ENCODE data around the gene NUP160. TPM values are rescaled to one million over a fixed set of nuclear protein-coding genes. Genes with fewer than 3 reads are reported as not detected.
A peak's percentile ranks its signal among the peaks of the same experiment; 100 is the strongest.

Gene NUP160
- total RNA-seq, 4 donors from 2014 or later = 14.1 to 22.4 (median 18.9) TPM

DNA sequence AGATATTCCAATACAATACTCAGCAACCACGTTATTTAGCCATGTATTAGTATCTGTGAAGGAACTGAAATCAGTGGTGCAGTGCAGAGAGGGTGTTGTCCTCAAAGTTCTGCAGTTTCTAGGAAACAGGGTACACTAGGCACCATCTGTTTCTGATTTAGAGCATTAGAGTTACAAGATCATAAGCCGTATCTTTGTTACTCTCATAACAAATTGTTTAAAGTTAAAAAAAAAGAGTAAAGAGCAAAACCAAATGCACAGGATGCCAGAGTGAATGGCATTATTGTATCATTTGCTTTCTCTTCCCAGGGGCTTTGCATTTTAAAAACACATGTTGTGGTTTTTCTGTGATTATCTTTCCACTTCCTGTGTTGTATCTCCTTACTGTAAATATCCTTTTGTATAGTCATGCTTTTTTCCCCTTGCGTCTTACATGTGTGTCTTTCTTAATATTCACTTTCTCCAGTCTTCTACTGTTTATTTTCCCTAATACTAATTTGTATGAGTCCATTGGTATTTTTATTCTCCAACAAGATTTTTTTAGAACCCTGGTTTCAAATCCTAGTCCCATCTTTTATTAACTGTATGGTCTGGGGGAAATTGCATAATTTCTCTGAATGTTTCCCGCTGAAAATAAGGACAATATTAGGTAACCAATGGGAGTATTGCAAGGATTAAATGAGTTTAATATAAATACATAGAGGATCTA lies 15.2 kb upstream of the NUP160 start:
- no peak overlapping the region for H3K4me3 ChIP-seq (ENCODE audit: low read depth, poor library complexity, severe bottlenecking)
- DNase-seq (ENCODE audit: low spot score in 2 of 2) = no peak
- intact Hi-C loops (cut with DNase I; ENCODE audit: low total_unique reads) = no loop called here
- TF ChIP-seq, protein P1, sequence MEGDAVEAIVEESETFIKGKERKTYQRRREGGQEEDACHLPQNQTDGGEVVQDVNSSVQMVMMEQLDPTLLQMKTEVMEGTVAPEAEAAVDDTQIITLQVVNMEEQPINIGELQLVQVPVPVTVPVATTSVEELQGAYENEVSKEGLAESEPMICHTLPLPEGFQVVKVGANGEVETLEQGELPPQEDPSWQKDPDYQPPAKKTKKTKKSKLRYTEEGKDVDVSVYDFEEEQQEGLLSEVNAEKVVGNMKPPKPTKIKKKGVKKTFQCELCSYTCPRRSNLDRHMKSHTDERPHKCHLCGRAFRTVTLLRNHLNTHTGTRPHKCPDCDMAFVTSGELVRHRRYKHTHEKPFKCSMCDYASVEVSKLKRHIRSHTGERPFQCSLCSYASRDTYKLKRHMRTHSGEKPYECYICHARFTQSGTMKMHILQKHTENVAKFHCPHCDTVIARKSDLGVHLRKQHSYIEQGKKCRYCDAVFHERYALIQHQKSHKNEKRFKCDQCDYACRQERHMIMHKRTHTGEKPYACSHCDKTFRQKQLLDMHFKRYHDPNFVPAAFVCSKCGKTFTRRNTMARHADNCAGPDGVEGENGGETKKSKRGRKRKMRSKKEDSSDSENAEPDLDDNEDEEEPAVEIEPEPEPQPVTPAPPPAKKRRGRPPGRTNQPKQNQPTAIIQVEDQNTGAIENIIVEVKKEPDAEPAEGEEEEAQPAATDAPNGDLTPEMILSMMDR (IDR thresholded peaks at IDR 0.05) = no peak
- TF ChIP-seq POLR2A (IDR thresholded peaks at IDR 0.05) = no peak
- 27 to 43% methylated on average over 4 of the region's 4 CpGs for WGBS, 2 donors

DNA sequence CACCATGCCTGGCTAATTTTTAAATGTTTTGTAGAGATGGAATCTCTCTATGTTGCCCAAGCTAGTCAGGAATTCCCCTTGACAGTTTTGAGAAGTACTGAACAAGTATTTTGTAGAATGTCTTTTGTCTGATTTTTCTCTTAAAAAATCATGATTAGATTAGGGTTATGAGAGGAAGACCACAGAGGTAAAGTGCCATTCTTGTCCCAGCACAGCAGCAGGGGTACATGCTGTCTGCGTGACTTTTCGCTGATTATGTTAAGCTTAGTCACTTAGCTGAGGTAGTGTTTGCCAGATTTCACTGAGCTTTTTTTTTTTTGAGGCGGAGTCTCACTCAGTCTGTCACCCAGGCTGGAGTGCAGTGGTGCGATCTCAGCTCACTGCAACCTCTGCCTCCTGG lies 13.6 kb upstream of the NUP160 start:
- no peak for DNase-seq (ENCODE audit: low spot score in 2 of 2)
- intact Hi-C loops (cut with DNase I; ENCODE audit: low total_unique reads) = no loop called here
- no peak for TF ChIP-seq POLR2A (IDR thresholded peaks at IDR 0.05)
- TF ChIP-seq, protein P1 (IDR thresholded peaks at IDR 0.05) = no peak
- WGBS, 2 donors = 34 to 44% methylated on average over 4 of the region's 4 CpGs
- H3K4me3 ChIP-seq (ENCODE audit: low read depth, poor library complexity, severe bottlenecking) = no peak overlapping the region

DNA sequence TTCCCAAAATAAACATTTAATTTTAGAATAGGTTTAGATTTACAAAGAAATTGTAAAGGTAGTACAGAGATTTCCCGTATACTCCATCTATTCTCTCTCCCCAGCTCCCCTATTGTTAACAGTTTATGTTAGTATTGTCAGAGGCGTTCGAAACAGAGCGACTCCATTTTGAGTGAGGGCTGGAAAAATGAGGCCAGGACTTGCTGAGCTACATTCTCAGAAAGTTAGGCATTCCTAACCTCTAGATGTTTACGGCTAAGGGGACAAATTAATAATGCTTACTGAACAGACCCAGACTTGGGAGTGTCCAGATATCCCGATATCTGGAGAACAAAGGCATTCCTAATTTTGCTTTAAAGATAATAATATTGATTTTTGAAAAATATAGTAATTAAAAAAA lies 12.4 kb upstream of the NUP160 start:
- TF ChIP-seq POLR2A (IDR thresholded peaks at IDR 0.05) = no peak
- TF ChIP-seq, protein P1 (IDR thresholded peaks at IDR 0.05) = no peak
- WGBS, 2 donors = 81 to 85% methylated on average over 6 of the region's 6 CpGs
- intact Hi-C loops (cut with DNase I; ENCODE audit: low total_unique reads) = no loop called here
- DNase-seq (ENCODE audit: low spot score in 2 of 2) = no peak
- H3K4me3 ChIP-seq (ENCODE audit: low read depth, poor library complexity, severe bottlenecking) = no peak overlapping the region

DNA sequence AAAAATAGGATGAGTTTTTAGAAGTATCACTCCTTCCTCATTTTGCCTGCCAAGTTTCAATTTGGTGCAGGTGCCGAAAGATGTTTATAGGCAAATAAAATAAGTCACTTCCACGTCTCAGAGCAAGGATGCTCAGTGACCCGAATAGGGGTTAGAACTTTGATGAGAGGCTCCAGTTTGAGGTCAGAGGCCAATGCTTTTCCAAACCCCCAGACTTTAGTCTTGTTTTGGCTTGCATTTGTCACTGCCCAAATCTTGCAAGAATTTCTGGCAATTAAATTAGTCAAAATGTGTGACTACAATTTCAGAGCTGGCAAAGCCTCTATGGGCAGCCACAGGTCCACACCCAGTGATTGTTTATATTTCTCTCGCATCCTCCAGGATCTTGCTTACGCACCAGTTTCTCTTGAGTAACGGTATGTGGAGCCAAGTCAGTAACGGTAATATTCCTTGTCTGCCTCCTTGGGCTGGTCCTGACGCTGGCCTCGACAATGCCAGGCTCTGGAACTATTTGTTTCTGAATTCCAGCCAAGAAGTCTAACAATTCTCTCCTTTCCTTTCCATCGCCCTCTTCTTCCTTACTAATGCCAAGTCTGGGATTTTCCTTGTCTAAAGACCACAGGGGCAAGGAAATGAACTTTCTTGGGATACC lies 9.9 kb upstream of the NUP160 start:
- WGBS, 2 donors = 12 to 20% methylated on average over 10 of the region's 10 CpGs
- peak in 1 of 2 donors; percentile 27 for DNase-seq (ENCODE audit: low spot score in 2 of 2)
- TF ChIP-seq POLR2A (IDR thresholded peaks at IDR 0.05) = no peak
- TF ChIP-seq, protein P1 (IDR thresholded peaks at IDR 0.05) = no peak
- intact Hi-C loops (cut with DNase I; ENCODE audit: low total_unique reads) = no loop called here
- no peak overlapping the region for H3K4me3 ChIP-seq (ENCODE audit: low read depth, poor library complexity, severe bottlenecking)

DNA sequence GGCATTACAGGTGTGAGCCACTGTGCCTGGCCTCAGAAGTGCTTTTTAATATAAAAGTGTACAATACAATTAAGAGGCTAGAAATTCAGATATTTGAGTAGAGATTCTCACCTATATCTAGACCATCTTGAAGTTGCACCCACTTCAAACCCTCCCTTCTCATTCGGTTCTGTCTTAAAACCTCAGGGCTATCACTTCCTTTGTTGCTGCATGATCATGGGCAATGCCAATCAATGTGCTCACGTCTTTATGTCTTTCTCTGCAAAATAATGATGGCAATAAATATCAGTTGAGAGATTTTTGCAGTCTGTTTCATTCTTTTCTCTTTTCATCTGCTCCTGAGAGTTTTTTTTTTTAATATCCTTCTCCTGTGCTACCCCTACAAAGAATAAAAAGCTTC lies 9.3 kb upstream of the NUP160 start:
- WGBS, 2 donors = 27 to 30% methylated on average over 2 of the region's 2 CpGs
- intact Hi-C loops (cut with DNase I; ENCODE audit: low total_unique reads) = no loop called here
- no peak overlapping the region for H3K4me3 ChIP-seq (ENCODE audit: low read depth, poor library complexity, severe bottlenecking)
- no peak for TF ChIP-seq POLR2A (IDR thresholded peaks at IDR 0.05)
- TF ChIP-seq, protein P1 (IDR thresholded peaks at IDR 0.05) = no peak
- no peak for DNase-seq (ENCODE audit: low spot score in 2 of 2)
